Measurements from ENCODE around the gene ADARB2. TPM values are rescaled to one million over a fixed set of nuclear protein-coding genes. Genes with fewer than 3 reads are reported as not detected.

Gene ADARB2
- total and polyA plus RNA-seq, 2 experiments from 2014 or later: 1.6 to 3.1 TPM

DNA sequence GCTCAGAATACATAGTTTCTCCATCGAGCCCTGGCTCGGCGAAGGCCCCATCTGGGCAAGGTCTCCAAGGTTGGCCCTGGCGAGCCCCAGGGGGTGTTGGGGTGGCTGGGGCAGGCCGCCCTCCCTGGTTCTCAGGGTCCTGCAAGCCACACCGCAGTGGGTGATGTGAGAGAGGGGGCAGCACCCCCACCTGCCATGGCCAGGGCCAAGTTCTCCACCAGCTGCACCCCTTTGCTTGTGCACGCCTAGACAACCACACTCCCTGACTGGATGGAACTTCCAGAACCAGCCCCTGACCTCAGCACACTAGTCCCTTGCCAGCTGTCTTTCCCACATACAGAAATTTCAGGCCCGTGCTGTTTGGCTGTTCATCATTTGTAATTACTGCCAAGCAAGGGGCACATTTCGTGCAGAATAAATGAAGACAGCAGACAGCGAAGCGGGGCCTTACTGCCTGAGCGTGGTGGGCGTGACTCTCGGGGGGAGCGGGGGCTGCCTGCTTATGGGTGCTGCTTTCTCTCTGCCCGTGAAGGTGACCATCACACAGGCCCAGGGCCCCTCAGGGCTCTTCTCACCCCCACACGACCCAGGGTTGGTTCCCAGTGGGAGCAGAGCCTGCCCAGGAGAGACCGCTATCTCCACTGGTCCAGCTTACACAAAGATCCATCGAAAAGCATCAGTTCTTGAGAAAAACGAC is 85.9 kb downstream of the ADARB2 start:
- Histone ChIP-seq H3K27me3 (no peaks in the 10 kb centered on the region), H3K9me3 (ENCODE audit: low read depth) (no peaks in the 10 kb centered on the region), H3K4me3 (no peak overlapping the region), H3K27ac (no peak overlapping the region), H3K36me3 (no peaks in the 10 kb centered on the region), H3K4me1 (ENCODE audit: low read depth) (no peaks in the 10 kb centered on the region)
- DNase-seq (ENCODE audit: low read depth in 1 of 2, low spot score in 1 of 2): no peak
- TF ChIP-seq, protein P1, sequence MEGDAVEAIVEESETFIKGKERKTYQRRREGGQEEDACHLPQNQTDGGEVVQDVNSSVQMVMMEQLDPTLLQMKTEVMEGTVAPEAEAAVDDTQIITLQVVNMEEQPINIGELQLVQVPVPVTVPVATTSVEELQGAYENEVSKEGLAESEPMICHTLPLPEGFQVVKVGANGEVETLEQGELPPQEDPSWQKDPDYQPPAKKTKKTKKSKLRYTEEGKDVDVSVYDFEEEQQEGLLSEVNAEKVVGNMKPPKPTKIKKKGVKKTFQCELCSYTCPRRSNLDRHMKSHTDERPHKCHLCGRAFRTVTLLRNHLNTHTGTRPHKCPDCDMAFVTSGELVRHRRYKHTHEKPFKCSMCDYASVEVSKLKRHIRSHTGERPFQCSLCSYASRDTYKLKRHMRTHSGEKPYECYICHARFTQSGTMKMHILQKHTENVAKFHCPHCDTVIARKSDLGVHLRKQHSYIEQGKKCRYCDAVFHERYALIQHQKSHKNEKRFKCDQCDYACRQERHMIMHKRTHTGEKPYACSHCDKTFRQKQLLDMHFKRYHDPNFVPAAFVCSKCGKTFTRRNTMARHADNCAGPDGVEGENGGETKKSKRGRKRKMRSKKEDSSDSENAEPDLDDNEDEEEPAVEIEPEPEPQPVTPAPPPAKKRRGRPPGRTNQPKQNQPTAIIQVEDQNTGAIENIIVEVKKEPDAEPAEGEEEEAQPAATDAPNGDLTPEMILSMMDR (IDR thresholded peaks at IDR 0.05; ENCODE audit: low read depth, low read length): no peak

DNA sequence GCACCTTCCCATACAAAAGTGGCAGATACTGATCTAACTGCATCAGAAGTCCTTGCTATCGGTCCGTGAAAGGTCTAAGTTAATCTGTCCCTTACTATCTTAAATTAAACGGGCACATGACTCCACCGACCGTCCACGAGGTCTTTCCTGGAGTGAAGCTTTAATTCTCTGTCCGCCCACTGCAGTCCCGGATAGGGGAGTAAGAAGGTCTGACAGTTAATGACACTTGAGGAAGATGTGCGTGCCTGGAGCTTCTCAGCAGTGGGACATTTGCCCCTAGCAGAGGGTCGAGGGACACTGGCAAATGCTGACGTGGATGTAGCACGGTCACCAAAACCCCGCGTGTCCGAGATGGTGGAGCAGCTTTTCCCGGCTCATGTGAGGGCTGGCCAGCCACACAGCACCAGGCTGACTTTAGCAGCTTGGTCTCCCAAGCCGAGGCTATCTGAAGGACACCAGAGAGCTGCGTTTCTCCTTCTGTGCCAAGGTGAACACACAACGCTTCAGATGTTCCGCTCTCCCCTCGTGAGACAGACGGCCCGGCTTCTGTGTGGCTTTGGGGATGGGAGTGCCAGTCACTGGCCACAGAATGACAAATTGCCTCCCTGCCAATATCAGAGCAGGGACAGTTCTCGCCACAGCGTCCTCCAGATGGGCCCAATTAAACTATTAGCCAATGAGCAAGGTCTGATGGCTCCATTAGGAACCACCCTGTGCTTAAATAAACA is 86.6 kb downstream of the ADARB2 start:
- no peak for DNase-seq (ENCODE audit: low read depth in 1 of 2, low spot score in 1 of 2)
- no peak overlapping the region for H3K27ac ChIP-seq

DNA sequence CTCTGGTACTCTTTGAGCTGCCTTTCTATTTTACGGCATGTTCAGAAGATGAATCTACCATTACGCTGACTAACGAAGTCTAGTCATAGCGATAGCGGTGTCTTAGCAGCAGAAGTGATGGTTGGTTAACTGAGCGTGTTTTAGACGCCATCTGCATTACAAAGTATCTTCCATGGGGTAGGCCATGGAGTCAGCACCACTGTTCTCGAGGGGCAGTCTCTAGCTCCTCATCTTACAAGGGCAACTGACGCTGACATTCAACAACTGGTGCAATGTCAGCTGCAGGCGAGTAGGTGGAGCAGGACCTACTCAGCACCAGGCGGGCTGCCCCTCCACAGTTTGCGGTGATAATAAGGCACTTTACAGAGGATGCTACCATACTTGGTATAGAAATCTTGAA is 88.7 kb downstream of the ADARB2 start:
- no peaks in the 10 kb centered on the region for H3K9me3 ChIP-seq (ENCODE audit: low read depth)
- H3K4me1 ChIP-seq (ENCODE audit: low read depth): no peaks in the 10 kb centered on the region
- no peak overlapping the region for H3K4me3 ChIP-seq
- no peak for DNase-seq (ENCODE audit: low read depth in 1 of 2, low spot score in 1 of 2)
- TF ChIP-seq, protein P1 (IDR thresholded peaks at IDR 0.05; ENCODE audit: low read depth, low read length): no peak
- no peaks in the 10 kb centered on the region for H3K27me3 ChIP-seq
- H3K27ac ChIP-seq: no peak overlapping the region
- no peaks in the 10 kb centered on the region for H3K36me3 ChIP-seq

More for the DNA sequence above, 86.6 kb downstream of the ADARB2 start:
- TF ChIP-seq, protein P1 (IDR thresholded peaks at IDR 0.05; ENCODE audit: low read depth, low read length): no peak
- no peak overlapping the region for H3K4me3 ChIP-seq
- H3K36me3 ChIP-seq: no peaks in the 10 kb centered on the region
- H3K27me3 ChIP-seq: no peaks in the 10 kb centered on the region
- no peaks in the 10 kb centered on the region for H3K9me3 ChIP-seq (ENCODE audit: low read depth)
- H3K4me1 ChIP-seq (ENCODE audit: low read depth): no peaks in the 10 kb centered on the region

DNA sequence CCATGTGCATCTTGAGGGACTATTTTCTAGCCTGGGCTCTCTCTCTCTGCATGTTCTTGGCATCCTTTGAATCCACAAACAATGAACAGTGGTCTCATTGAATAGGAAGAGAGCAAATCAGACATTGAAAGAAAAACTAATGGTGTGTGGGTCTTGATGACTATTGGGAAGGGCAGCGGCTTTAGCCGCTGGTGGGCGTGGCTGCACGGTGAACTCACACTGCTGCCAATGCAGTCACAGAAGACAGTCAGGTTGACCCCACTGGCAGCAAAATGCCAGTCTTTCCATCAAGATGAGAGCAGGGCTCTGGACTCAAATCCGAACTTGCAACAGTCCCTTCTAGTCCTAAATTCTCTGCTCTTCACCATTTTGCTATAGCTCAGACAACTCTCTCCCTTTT is 91.0 kb downstream of the ADARB2 start:
- TF ChIP-seq, protein P1 (IDR thresholded peaks at IDR 0.05; ENCODE audit: low read depth, low read length): no peak
- Histone ChIP-seq H3K27me3 (no peaks in the 10 kb centered on the region), H3K27ac (no peak overlapping the region), H3K4me3 (no peak overlapping the region), H3K4me1 (ENCODE audit: low read depth) (no peaks in the 10 kb centered on the region), H3K36me3 (no peaks in the 10 kb centered on the region), H3K9me3 (ENCODE audit: low read depth) (no peaks in the 10 kb centered on the region)
- DNase-seq (ENCODE audit: low read depth in 1 of 2, low spot score in 1 of 2): no peak

DNA sequence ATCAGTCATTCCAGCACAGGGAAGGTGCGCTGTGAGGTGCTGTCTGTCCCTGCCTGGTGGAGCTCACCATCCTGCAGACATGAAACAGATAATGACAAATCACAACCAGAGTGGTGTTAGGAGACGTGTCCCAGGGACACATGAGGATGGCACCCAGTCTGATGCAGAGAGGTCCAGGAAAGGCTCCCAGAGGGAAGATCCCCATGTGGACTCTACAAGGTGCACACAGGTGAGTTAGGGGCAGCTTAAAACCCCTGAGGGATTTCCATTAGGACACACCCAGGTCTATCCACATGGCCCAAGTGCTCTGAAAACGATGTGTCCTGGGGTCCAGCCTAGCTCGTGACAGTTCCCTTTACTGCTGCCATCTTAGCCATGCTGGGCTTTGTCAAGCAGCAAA is 91.4 kb downstream of the ADARB2 start:
- no peak overlapping the region for H3K4me3 ChIP-seq
- no peaks in the 10 kb centered on the region for H3K4me1 ChIP-seq (ENCODE audit: low read depth)
- H3K27me3 ChIP-seq: no peaks in the 10 kb centered on the region
- TF ChIP-seq, protein P1 (IDR thresholded peaks at IDR 0.05; ENCODE audit: low read depth, low read length): no peak
- H3K36me3 ChIP-seq: no peaks in the 10 kb centered on the region
- H3K9me3 ChIP-seq (ENCODE audit: low read depth): no peaks in the 10 kb centered on the region
- DNase-seq (ENCODE audit: low read depth in 1 of 2, low spot score in 1 of 2): no peak
- no peak overlapping the region for H3K27ac ChIP-seq
